Fibroblast of the aortic adventitia (primary cell): ENCODE results near the gene SLC6A2. TPM values are rescaled to one million over a fixed set of nuclear protein-coding genes. Genes with fewer than 3 reads are reported as not detected.

Experiments
- DNase-seq: peaks from one replicate; pipeline ENCODE4 v3.0.0-alpha.2; 2010; ENCODE audit warnings: low read depth
- H3K4me3 ChIP-seq: 2 replicates; pipeline ENCODE4 v1.5.1; 2011; ENCODE audit warnings: low read depth, mild to moderate bottlenecking, control low read depth, low read length, moderate library complexity
- CTCF ChIP-seq: IDR thresholded peaks from 2 replicates; pipeline ENCODE4 v1.5.1; 2011; ENCODE audit warnings: mild to moderate bottlenecking, low read length, control low read depth, inconsistent platforms; ENCODE audit not compliant: insufficient read depth
- total RNA-seq: library from RNA; depleted of rRNA; stranded (reverse); fragments of >200 nt; gene quantifications from 2 replicates; pipeline ENCODE4 v1.2.3, GENCODE V29; 2012; ENCODE audit warnings: low replicate concordance

SLC6A2 gene
- total RNA-seq, 1 donor = not detected

- DNase-seq = no peak
- no peak for TF ChIP-seq CTCF
- no peak overlapping the region for H3K4me3 ChIP-seq
Observed at GRCh38 chr16:55623640-55624039, 32.1 kb upstream of the SLC6A2 start.

GRCh38 chr16:55624696-55625095 is 31.1 kb upstream of the SLC6A2 start:
- no peak overlapping the region for H3K4me3 ChIP-seq
- no peak for TF ChIP-seq CTCF
- no peak for DNase-seq

- no peak for TF ChIP-seq CTCF
- no peak for DNase-seq
Observed at GRCh38 chr16:55625843-55626242, 29.9 kb upstream of the SLC6A2 start.

GRCh38 chr16:55628306-55628968 is 27.4 kb upstream of the SLC6A2 start:
- H3K4me3 ChIP-seq = no peak overlapping the region
- no peak for TF ChIP-seq CTCF
- no peak for DNase-seq

More at GRCh38 chr16:55625843-55626242, 29.9 kb upstream of the SLC6A2 start:
- H3K4me3 ChIP-seq = no peak overlapping the region

- DNase-seq = no peak
- no peak for TF ChIP-seq CTCF
- H3K4me3 ChIP-seq = no peak overlapping the region
Observed at GRCh38 chr16:55630774-55631173, 25.0 kb upstream of the SLC6A2 start.

GRCh38 chr16:55632259-55632658 is 23.5 kb upstream of the SLC6A2 start:
- no peak for DNase-seq
- H3K4me3 ChIP-seq = no peak overlapping the region

More at GRCh38 chr16:55632259-55632658, 23.5 kb upstream of the SLC6A2 start:
- TF ChIP-seq CTCF = no peak
